ENCODE measurements around the gene GLP2R. TPM values are rescaled to one million over a fixed set of nuclear protein-coding genes. Genes with fewer than 3 reads are reported as not detected.

GLP2R gene
- total and polyA plus RNA-seq, 2 of the 8 experiments (the other 6 are each of a cell fraction or from before 2014, with no cell fraction given) = not detected

- CTCF ChIA-PET (ENCODE audit: partially characterized antibody) = interaction anchor here (2.2 kb wide), 1 partner anchor 10 kb away, joined by 7 read pairs; no protein-coding TSS in a partner anchor
- Histone ChIP-seq H4K91ac (replicated peaks; ENCODE audit: insufficient read length, low read length) (no peak overlapping the region), H3K56ac (replicated peaks; ENCODE audit: insufficient read length, low read depth, low read length) (no peak overlapping the region), H2BK15ac (ENCODE audit: low read length) (no peak overlapping the region), H3K18ac (ENCODE audit: extremely low read depth, low read length) (no peak overlapping the region), H3K27me3 (replicated peaks in 1 of 4; ENCODE audit: control insufficient read depth in 3 of 4, extremely low read depth in 1 of 4, insufficient read depth in 3 of 4, low read length in 3 of 4) (no peaks in the 10 kb centered on the region), H3K4me1 (replicated peaks in 1 of 4; ENCODE audit: control insufficient read depth in 3 of 4, insufficient read depth in 4 of 4, low read length in 3 of 4) (peaks cover 0 to 2% (median 0%) of the 10 kb centered on the region in 4 experiments; a peak in 1 of 7 replicates), H3K9me3 (ENCODE audit: insufficient read depth in 2 of 2, low read depth in 1 of 2, low read length in 1 of 2) (no peaks in the 10 kb centered on the region), H4K5ac (ENCODE audit: insufficient read length, low read depth, low read length) (no peak overlapping the region), H3K9ac (replicated peaks in 1 of 4; ENCODE audit: extremely low read depth in 1 of 4, low read depth in 3 of 4, low read length in 3 of 4) (no peak overlapping the region), H2AK5ac (ENCODE audit: low read depth, low read length) (no peak overlapping the region), H2BK5ac (ENCODE audit: low read depth, low read length) (no peak overlapping the region), H3K23me2 (ENCODE audit: low read depth, low read length) (no peaks in the 10 kb centered on the region), H3K79me1 (ENCODE audit: low read depth, low read length) (no peaks in the 10 kb centered on the region), H2BK20ac (ENCODE audit: low read length) (no peak overlapping the region), H2BK12ac (ENCODE audit: low read depth, low read length) (no peak overlapping the region), H4K8ac (ENCODE audit: extremely low read depth, insufficient read depth, low read length) (no peak overlapping the region), H3K79me2 (ENCODE audit: control insufficient read depth in 1 of 2, insufficient read depth in 2 of 2, low read length in 2 of 2) (no peaks in the 10 kb centered on the region), H4K20me1 (replicated peaks in 1 of 2; ENCODE audit: control insufficient read depth in 1 of 2, insufficient read depth in 2 of 2, low read length in 2 of 2) (no peaks in the 10 kb centered on the region), H3K23ac (ENCODE audit: insufficient read length) (no peak overlapping the region), H3K36me3 (ENCODE audit: control insufficient read depth in 2 of 4, insufficient read depth in 4 of 4, low read length in 3 of 4) (no peaks in the 10 kb centered on the region), H3K27ac (ENCODE audit: low read depth, low read length) (no peak overlapping the region), H2AFZ (ENCODE audit: low read length) (no peak overlapping the region), H3K4ac (replicated peaks; ENCODE audit: insufficient read length, low read depth, low read length) (no peak overlapping the region), H2BK120ac (replicated peaks; ENCODE audit: low read depth, low read length) (no peak overlapping the region), H3K14ac (ENCODE audit: insufficient read length) (no peak overlapping the region), H3K4me3 (ENCODE audit: extremely low read depth in 1 of 4, insufficient read depth in 2 of 4, low read depth in 3 of 4, low read length in 4 of 4) (no peak overlapping the region), H3K4me2 (ENCODE audit: insufficient read depth in 1 of 2, low read depth in 2 of 2, low read length in 2 of 2) (no peak overlapping the region)
- 96% methylated on average over 2 of the region's 2 CpGs; no CpG with 5 or more reads in 1 of the 2 experiments for WGBS, 2 experiments (ENCODE audit: extremely low coverage in 1 of 2, insufficient coverage in 1 of 2, insufficient read length in 1 of 2, insufficient replicate concordance in 2 of 2, low coverage in 1 of 2, low lambda C conversion rate in 2 of 2, missing lambda C conversion rate in 1 of 2)
- no peak for DNase-seq (ENCODE audit: low read depth in 1 of 2, low spot score in 2 of 2)
- POLR2A ChIA-PET (ENCODE audit: partially characterized antibody) = no interaction called here
- TF ChIP-seq EZH2 (IDR thresholded peaks at IDR 0.05; ENCODE audit: low read depth, low read length, severe bottlenecking) = no peak
- no peak for FAIRE-seq
Observed at GRCh38 chr17:9829343-9829742, 3.6 kb downstream of the GLP2R start.

All from H1 (cell line).